ENCODE measurements around the gene LRRC38.

The LRRC38 gene

DNA sequence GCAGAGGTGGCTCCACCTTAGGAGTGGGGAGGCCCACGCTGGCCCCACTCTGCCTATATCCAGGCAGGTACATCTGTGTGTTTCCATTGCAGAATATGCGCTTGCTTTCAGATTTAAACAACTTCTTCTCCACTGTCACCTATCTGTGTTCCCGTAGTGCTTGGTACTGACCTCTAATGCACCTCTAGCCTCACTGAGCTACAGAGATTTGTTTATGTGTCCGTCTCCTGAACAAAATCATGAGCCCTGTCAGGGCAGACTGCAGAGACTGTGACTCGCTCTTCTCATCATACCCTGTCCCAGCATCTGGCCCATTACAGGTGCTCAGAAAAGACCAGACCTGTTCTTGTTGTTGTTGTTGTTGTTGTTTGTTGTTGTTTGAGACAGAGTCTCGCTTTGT lies 14.5 kb upstream of the LRRC38 start:
- no peak overlapping the region for H3K4me3 ChIP-seq (ENCODE audit: low read depth, low read length)
- no peak for DNase-seq (ENCODE audit: low read depth)
- TF ChIP-seq POLR2A (IDR thresholded peaks at IDR 0.05; ENCODE audit: extremely low read depth, insufficient read length): no peak
- no peak for TF ChIP-seq MYC (IDR thresholded peaks at IDR 0.05; ENCODE audit: low read depth, low read length)
- TF ChIP-seq, protein P1, sequence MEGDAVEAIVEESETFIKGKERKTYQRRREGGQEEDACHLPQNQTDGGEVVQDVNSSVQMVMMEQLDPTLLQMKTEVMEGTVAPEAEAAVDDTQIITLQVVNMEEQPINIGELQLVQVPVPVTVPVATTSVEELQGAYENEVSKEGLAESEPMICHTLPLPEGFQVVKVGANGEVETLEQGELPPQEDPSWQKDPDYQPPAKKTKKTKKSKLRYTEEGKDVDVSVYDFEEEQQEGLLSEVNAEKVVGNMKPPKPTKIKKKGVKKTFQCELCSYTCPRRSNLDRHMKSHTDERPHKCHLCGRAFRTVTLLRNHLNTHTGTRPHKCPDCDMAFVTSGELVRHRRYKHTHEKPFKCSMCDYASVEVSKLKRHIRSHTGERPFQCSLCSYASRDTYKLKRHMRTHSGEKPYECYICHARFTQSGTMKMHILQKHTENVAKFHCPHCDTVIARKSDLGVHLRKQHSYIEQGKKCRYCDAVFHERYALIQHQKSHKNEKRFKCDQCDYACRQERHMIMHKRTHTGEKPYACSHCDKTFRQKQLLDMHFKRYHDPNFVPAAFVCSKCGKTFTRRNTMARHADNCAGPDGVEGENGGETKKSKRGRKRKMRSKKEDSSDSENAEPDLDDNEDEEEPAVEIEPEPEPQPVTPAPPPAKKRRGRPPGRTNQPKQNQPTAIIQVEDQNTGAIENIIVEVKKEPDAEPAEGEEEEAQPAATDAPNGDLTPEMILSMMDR (IDR thresholded peaks at IDR 0.05; ENCODE audit: low read depth, low read length): no peak
- no peak for TF ChIP-seq MAX (IDR thresholded peaks at IDR 0.05; ENCODE audit: low read depth, low read length)

DNA sequence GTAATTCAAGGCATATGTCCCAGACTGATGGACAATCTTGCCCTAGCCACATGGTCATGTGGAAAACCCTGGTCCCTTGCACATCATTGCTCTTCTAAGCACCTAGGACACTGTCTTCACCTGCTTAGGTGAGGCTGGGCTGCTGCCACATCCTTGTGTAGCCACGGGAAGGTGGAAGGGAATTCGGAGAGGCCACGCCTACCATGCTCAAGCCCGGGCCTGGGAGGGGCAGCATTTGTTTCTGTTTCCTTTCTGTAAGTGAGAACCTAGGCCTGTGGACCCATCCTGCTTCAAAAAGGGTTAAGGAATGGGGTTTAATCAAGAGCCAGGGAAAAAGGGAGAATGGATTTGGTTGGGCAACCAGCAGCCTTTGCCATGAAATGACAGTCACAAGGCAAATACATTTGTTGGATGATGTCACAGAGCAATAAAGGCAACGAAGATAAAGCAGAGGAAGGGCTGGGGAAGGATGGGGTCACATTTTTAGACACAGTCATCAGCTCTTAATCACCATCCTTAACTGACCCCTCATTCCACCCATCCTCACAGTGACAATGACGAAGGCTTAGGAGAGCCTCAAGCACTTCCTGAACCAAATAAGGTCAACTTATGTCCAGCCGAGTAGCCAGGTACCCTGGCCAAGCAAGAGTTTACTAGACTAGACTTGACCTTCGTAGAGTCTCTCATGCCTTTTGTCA lies 10.1 kb upstream of the LRRC38 start:
- no peak for TF ChIP-seq MYC (IDR thresholded peaks at IDR 0.05; ENCODE audit: low read depth, low read length)
- TF ChIP-seq, protein P1 (IDR thresholded peaks at IDR 0.05; ENCODE audit: low read depth, low read length): no peak
- no peak overlapping the region for H3K4me3 ChIP-seq (ENCODE audit: low read depth, low read length)
- DNase-seq (ENCODE audit: low read depth): no peak

DNA sequence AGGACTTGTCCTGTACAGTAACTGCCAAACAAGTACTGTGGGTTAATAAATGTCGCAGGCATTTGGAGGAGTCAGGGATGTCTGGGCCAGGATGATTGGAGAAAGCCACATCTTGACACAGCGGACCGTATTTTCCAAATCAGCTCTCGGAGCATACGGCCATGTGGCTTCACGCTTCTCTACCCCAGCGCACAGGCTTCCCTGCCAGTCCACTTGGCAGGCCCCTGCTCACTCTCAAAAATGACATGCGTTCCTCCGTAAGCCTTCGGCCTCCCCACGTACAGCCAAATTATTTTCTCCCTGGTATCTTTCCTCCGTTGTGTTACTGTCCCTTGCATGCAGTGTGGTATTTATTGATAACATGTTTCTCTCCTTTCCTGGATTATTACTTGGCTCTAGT lies 7.2 kb upstream of the LRRC38 start:
- no peak for TF ChIP-seq POLR2A (IDR thresholded peaks at IDR 0.05; ENCODE audit: extremely low read depth, insufficient read length)
- TF ChIP-seq MYC (IDR thresholded peaks at IDR 0.05; ENCODE audit: low read depth, low read length): no peak
- no peak for TF ChIP-seq MAX (IDR thresholded peaks at IDR 0.05; ENCODE audit: low read depth, low read length)
- TF ChIP-seq, protein P1 (IDR thresholded peaks at IDR 0.05; ENCODE audit: low read depth, low read length): no peak
- H3K4me3 ChIP-seq (ENCODE audit: low read depth, low read length): no peak overlapping the region

DNA sequence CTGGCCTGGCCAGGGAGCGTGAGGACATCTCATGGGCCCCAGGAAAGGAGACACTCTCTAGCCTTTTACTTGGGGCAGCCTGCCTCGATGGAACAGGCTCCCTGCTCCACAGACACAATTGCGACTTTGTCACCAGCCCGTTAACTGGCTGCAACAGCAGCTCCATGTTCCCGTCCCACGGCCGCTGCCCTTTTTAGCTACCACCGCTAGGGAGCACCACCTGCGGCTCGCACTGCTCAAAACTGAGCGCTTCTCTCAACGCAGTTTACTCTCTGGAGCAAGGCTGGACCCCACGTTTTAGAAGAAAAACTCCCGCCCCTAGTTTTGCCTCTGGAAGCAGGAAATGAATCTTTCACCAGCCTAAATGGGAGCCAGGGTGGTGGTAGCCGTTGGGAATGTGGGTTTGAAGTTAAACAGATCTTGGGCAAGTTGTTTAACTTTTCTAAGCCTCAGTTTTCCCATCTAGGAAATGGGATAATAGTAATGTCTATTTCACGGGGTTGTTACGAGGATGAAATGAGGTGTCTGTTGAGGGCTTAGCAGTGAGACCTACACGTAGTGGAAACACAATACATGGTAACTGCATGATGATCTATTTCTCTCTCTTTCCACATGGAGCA lies 3.5 kb upstream of the LRRC38 start:
- TF ChIP-seq MYC (IDR thresholded peaks at IDR 0.05; ENCODE audit: low read depth, low read length) (no peak), POLR2A (IDR thresholded peaks at IDR 0.05; ENCODE audit: extremely low read depth, insufficient read length) (no peak), MAX (IDR thresholded peaks at IDR 0.05; ENCODE audit: low read depth, low read length) (no peak)
- TF ChIP-seq, protein P1 (IDR thresholded peaks at IDR 0.05; ENCODE audit: low read depth, low read length): peak; percentile 51
- H3K4me3 ChIP-seq (ENCODE audit: low read depth, low read length): no peak overlapping the region
- DNase-seq (ENCODE audit: low read depth): peak; percentile 44

More for the DNA sequence above, 7.2 kb upstream of the LRRC38 start:
- DNase-seq (ENCODE audit: low read depth): no peak

GRCh38 chr1:13516606-13517005 lies 2.8 kb upstream of the LRRC38 start:
- TF ChIP-seq, protein P1 (IDR thresholded peaks at IDR 0.05; ENCODE audit: low read depth, low read length): no peak
- TF ChIP-seq POLR2A (IDR thresholded peaks at IDR 0.05; ENCODE audit: extremely low read depth, insufficient read length) (no peak), MAX (IDR thresholded peaks at IDR 0.05; ENCODE audit: low read depth, low read length) (no peak), MYC (IDR thresholded peaks at IDR 0.05; ENCODE audit: low read depth, low read length) (no peak)
- H3K4me3 ChIP-seq (ENCODE audit: low read depth, low read length): no peak overlapping the region
- no peak for DNase-seq (ENCODE audit: low read depth)
